T-helper 2 cell (primary cell): ENCODE data around the gene SLC37A3.
"Not testable (repeated sequence)": the region's sequence is repeated elsewhere in the genome, so short reads cannot be mapped to it uniquely, and the experiment has no call there.

Experiments used
- DNase-seq, 5 experiments: peaks; one replicate each; pipeline versions ENCODE4 v3.0.0 to v3.0.0-alpha.2; 2012 to 2022

SLC37A3 gene

DNA sequence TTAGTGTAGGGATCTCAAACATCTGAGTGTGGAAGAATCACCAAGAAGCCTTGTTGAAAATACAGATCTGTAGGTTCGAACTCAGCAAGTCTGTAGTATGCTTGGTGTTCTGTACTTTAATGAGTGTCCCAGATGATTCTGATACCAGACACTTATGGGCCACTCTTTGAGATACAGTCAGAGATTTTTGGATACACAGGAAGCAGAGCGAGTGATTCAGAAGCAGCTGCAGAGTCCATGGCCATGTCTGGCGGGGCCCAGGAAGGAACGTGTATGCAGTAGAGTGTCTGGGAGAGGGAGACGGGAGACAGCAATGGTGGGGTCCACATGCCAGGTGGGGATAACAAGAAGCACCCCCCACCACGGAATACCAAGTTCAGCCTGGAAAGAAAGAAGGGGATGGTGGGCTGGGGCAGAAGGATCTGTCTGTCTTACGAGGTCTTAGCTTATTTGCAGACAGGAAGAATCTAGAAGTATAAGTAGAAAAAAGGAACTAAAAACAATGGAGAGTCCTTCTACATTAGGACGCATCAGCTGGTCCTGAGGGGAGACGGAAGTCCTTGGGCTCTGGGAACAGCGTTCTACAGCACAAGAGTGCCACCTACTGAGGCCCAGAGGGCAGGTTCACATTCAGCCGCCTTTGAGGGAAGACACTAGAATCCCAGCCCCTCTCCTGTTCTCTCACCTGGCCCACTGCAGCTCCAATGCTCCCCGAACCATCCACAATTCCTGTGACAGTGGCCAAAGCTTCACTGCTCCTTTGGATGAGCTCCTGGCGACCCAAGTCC lies 55.4 kb downstream of the SLC37A3 start:
- DNase-seq, result no peak

DNA sequence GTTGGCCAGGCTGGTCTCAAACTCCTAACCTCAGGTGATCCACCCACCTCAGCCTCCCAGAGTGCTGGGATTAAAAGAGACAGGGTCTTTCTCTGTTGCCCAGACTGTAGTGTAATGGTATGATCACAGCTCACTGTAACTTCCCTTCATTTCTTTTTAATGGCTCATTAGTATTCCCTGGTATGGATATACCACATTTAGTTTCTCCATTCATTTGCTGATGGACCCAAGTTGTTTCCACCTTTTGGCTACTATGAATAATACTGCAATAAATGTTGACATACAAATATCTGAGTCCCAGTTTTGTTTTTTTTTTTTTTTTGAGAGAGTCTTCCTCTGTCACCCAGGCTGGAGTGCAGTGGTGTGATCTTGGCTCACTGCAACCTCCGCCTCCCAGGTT lies 59.4 kb downstream of the SLC37A3 start:
- DNase-seq, result not testable (repeated sequence)

DNA sequence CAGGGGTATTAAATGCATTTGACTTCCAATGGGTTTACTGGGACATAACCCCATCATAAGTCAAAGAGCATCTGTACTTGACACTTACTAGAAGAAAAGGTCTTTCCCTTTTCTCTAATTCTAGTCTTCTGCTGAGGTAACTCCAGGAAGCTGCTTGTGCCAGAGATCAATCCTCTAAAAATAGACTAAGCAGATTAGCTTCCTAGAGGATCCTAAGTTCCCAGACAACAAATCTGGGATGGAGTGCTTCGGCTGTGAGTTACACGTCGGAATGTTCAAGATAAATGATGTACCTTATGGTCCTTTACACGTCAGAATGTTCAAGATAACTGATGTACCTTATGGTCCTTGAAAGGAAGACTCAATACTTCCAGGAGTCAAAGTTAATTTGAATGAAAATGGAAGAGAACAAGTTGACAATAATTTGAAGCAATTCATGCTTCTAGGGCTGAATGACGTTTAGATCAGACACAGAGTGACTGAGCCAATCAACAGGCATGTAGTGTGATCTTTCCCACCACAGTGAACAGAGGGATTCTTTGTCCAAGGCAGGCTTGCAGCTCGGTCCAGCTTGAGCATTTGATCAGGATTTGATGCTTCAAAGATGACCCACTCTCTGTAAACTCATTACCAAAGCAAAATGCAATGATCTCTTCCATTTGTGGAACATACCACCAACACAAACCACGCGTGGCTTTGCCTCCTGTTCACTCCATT lies 63.8 kb downstream of the SLC37A3 start:
- no peak for DNase-seq

DNA sequence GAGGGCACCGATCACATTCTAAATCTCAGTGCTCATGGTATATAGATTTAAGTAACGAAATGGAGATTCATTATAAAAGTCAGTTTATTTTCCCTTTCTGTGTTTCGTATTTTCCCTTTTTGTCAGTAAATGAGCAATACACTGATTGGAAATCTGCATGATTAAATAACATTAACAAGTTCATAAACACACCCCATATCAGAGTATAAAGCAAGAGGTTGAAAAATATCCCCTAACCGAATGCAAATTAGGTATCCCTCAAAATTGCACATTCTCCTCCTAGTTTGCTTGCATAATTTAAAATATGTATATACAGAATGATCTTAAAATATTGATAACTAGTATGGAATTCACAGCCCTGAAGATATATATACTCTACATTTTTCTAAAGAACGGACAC lies 64.6 kb downstream of the SLC37A3 start:
- DNase-seq, result no peak

DNA sequence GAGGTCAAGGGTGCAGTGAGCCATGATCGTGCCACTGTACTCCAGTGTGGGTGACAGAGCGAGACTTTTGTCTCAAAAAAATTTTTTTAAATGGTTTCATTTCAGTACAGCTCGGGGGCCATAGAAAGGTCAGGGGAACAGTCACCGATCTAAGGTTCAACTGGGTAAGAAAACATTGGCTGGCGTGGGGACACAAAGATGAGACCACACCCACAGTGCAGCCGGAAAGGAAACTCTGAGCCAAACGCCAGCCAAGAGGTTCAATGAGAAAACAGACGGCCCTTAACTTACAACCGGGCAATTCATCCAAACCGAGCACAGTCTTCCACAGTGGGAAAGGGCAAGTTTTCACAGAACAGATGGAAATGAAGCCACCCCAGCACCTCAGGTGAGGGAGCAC lies 65.1 kb downstream of the SLC37A3 start:
- no peak for DNase-seq

DNA sequence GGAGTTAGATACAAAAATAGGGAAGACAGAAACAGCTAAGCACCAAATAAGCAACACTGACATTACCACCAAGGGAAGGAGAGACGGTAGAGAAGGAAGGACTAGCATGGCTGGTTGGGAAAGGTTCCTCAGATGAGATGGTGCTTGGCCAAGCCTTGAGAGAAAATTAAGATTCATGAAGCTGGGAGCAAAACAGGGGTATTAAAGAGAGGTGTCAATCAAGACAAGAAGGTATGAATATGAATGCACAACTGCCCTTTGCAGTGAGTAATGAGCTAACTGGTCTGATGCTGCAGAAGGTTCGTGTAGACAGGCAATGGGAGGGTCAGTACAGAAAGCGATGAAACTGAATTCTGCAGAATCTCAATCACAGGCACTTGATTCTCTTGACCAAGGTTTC lies 67.7 kb downstream of the SLC37A3 start:
- no peak for DNase-seq

DNA sequence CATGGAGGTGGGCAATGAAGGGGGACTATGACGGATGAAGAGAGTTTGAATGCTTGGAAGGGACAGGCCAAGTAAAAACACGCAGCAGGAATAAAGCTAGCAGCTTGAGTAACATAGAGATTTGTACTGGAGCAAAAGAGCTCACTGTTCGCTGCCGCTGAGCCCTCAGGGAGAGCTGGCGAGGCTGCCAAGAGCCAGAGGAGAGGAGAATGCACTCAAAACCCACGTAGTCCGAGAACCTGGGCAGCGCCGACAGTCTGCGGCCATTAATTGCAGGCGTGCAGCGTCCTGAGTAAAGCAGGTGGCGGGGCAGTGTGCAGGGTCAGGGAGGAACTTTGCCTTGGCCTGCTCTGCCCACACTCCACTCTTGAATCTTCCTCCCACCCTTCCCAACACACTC lies 68.2 kb downstream of the SLC37A3 start:
- DNase-seq, result no peak

DNA sequence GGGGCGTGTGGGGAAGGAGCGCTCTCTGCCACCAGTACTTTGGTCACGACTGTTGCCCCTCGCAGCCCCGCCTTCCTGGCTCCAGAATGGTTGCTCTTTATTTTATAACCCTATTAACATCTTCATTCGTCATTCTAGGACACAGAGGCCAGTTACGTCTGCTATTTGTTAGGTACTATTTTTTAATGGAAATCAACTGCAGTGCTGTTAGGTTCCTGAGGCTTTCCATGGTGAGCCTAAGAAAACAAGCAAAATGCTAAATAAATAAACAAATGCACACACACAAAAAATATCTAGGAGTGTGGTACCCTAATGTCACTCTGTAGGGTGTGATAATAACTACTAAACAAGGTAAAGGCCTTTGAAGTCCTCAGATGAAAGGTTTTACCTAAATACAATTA lies 71.1 kb downstream of the SLC37A3 start:
- no peak for DNase-seq

DNA sequence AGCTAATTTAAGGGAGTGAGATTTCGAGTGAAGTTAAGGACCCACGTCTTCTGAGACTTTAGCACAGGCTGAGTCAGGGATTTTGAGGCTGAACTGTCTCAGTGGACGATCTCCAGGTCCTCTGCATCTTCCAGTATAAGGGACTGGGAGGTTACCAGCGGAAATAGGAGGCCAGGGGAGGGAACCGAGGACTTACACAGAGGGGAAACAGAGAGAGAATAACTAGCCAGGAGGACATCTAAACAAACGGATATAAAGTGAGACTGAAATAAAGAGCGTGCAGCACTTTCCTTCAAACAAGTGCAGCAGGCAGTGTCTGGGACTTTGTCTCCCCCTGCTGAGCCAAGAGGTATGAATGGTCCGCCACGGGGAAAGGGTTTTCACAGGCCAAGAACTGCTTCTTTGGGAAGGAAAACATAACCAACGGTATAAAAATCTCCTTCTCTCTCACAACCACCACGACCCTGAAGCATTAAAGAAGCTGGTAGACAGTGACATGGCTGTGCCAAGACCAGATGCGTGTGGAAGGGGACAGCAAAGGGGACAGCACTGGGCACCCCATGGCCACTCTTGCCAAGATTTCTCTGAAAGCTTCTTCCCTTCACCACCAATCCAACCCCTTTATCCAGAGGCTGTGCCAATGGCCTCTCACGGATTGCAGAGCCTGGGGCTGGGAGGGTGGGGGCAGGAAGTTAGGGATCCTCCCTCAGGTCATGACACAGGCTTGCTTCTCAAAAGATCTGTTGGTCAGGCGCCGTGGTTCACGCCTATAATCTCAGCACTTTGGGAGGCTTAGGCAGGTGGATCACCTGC lies 72.0 kb downstream of the SLC37A3 start:
- DNase-seq, result peak in 4 of 5 experiments; percentile 8 to 67 (median 28)

DNA sequence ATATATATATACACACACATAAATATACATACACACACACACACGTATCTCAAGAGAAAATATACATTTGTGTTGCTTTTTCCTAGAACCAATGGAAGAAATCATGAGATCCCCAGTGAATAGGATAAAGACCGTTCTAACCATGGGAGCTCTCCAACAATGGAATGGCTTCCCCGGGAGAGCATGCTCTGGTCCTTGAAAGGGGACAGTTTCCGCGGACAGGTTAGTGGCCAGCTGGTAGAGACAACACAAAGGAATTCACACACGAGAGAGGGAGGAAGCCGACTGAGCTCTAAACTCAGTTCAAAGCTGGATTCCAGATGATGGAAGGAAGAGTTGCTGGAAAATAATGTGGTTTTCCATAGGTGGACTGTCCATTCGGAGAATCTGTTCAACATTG lies 72.7 kb downstream of the SLC37A3 start:
- no peak for DNase-seq

DNA sequence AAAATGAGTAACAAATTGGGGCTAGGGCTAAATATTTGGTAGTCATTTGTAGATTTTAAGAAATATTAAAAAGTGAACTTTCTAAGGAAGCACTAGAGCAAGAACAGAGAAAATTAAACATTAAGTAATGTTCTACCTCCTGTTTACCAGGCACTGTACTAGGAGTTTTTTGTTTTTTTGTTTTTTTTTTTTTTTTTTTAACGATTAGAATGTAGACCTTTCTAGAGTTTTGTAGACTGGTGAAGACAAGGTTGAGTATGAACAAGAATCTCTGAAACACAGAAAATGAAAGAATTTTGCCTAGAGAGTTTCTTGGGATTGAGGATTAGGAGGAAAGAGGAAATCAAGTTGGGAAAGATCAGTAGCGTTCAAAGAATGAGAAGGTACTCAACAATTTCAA lies 73.6 kb downstream of the SLC37A3 start:
- DNase-seq, result no peak

DNA sequence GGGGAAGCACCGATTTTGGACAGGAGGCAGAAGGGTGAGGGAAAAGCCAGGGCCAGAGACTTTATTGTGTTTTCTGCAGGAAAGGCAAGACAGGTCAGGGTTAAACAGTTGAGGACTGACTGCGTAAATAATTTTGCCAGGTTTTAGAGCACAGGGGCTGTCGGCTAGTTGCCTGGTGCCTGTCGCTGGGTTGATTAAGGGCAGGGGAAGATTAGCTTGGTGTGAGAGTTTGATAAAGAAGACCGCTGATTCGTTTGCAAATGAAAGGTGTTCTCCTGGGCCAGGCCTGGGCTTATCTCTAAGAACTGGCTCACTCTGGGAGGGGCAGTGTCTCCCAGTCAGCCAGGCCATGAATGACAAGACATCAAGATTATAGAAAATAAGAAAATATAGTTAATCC lies 75.6 kb downstream of the SLC37A3 start:
- DNase-seq, result no peak

DNA sequence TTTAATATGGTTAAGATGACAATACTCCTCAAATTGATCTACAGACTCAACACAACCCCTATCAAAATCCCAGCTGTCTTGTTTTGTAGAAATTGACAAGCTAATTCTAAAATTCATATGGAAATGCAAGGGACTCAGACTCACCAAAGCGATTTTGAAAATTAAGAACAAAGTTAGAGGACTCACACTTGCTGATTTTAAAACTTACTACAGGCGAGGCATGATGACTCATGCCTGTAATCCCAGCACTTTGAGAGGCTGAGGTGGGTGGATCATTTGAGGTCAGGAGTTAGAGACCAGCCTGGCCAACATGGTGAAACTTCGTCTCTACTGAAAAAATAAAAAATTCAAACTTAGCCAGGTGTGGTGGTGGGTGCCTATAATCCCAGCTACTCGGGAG lies 78.3 kb downstream of the SLC37A3 start:
- DNase-seq, result not testable (repeated sequence)

DNA sequence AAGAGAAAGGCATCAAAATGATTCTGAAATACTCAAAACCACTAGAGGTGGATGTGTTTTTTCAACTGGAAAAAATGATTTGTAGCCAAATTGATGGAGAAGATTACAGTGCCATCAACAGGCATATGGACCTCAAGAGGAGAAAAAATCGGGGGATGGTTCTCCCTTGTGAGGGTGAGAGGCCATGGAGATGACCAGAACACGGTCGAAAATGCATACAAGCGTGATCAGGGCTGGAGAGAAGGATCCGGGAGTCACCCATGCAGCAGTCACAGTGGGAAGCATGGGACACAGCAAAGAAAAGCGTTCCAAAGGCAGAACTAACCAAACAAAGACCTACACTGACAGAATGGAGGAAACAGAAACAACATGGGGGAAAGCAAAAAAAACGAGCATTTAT lies 80.3 kb downstream of the SLC37A3 start:
- no peak for DNase-seq

DNA sequence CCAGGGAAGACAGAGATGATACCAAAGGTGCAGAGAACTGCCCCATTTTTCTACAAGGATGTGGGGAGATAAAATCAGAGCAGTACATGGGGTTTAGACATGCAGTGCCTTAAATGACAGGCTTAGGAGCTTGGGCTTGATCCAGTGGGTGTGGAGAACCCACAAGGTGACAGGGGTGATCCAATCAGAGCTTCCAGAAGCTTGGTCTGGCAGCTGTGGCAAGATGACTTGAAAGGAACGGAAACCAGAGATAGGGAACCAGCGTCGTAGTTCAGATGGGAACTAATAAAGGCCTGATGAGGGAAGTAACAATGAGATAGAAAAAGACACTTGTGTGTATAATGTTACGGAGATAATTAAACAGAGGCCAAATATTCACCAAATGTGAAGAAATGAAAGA lies 80.7 kb downstream of the SLC37A3 start:
- DNase-seq, result peak in 1 of 5 experiments; percentile 48

DNA sequence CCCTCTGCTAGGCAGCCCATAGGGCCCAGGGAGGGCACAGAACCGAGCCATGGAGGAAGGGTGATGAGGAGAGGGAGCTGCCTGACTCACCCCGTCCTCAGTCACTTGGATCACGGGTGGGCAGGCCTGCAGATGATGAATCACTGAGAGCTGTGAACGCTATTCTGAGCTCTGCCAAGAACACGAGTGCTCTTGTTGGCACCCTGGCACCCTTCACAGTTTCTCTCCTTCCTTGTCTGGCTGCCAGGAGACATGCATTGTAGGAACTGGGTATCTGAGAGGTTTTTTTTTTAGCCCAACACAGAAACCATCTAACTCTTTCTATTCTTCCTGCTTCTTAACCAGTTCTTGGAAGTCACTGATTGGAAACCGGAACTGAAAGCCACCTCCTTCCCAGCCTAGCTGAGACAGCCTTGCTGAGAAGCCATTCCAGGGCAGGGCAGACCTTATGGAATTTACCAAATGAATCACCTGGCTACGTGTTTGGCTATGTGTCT lies 82.1 kb downstream of the SLC37A3 start:
- DNase-seq, result no peak

DNA sequence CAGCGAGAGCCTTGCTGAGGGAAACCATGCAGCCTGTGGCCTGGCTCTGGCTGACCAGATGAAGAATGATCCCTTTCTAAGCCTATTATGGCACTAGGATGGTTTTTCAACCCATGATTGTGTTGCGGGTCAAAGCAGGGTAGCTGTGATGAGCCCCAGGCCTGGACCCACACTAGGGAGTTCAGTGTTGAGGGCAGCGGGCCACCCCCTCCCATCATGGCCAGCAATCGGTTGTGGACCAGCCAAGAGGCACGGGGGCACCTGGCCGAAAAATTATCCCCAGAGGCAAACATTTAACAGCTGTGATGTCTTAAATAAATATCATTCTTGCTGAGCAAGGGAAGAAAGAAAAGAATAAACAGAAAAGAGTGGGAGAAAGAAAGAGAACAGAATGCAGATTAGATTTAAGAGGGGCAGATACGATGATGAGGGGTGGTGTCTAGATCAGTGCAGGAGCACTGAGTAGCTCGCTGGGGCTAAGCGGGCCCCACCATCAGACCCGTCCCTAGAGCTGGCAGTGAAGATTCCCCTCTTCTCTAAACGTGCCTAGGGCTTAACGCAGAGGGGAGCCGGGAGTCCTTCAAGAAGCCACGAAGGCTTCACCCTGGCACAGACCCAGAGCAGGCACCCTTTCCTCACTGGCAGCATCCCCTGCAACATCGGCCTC lies 82.7 kb downstream of the SLC37A3 start:
- no peak for DNase-seq

DNA sequence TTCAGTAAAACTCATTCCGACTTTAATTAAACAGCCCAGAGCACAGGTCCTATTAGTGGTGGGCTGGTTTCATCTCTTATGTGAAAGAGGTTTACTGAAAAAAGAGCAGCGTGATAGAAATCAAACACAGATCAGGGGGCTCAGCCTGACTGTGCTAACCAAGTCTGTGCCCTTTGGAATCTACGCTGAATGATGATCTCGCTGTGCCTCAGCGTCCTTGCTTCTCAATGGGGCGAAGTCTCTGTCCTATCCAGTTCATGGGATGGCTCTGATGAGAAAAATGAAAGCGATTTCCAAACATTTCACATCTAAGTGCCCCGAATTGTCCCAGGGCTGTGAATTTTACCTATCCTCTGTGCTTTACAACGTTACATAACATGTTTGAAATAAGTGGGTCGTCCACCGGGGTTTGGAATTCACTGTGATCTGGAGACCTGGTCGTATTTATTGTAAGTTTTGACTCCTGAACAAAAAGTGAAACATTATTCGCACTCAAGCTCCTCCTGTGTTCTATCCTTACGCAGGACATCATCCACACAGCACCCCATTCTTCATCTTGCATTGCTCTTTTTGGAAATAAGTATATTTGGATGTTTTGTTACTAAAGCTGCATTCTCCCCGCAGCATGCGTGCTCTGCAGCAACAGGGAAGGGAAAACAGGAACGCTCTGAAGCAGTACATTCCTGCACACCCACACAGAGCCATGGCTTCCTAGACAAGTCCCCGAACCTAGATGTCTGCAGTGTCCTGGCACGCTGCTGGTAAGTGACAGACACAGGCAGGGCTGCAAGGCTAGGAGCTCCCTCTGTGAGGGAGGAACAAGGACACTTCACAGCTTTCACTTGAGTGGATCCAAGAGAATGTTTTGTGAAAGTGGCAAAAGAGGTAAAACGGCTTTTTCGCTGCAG lies 83.5 kb downstream of the SLC37A3 start:
- no peak for DNase-seq

DNA sequence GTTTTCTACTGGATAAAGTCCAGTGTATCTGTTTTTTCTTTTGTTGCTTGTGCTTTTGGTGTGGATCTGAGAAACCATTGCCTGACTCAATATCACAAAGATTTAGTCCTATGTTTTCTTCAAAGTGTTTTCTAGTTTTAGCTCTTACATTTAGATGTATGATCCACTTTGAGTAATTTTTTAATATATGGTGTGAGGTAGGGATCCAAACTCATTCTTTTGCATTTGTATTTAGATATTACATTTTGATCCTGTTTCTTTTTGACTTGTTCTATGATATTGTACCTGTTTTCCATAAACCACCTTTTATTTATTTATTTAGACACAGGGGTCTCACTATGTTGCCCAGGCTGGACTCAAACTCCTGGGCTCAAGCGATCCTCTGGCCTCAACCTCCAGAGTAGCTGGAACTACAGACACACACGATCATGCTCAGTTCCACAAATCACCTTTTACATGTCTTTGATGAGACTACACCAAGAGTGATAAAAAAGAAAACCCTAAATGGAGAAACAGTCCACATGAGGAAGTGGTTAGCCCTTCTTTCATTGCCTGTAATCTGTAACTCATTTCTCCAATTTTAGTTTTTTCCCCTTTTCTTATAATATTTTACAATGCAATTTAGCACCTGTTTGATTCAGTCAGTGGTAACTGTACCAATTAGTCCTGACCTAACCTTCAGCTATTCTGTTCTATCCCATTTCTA lies 86.0 kb downstream of the SLC37A3 start:
- peak in 1 of 5 experiments; percentile 32 for DNase-seq

DNA sequence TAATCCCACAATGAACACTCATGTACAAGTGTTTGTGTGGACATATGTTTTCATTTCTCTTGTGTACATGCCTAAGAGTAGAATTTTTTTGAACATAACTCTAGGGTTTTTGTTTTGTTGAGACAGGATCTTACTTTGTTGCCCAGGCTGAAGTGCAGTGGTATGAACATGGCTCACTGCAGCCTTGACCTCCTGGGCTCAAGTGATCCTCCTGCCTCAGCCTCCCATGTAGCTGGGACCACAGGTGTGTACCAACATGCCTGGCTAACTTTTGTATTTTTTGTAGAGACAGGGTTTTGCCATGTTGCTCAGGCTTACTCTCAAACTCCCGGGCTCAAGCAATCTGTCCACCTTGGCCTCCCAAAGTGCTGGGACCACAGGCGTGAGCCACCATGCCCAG lies 87.2 kb downstream of the SLC37A3 start:
- DNase-seq, result not testable (repeated sequence)
